Neural crest cell (in vitro differentiated cells): ENCODE results near the gene PSMD4. TPM values are rescaled to one million over a fixed set of nuclear protein-coding genes. Genes with fewer than 3 reads are reported as not detected.

Experiments
- DNase-seq: peaks from one replicate; pipeline ENCODE4 v3.0.0; 2021; ENCODE audit warnings: low read depth, mixed read lengths, low spot score
- H3K27ac Mint-ChIP-seq: one replicate; pipeline ENCODE4 v1.8.0; 2021; ENCODE audit warnings: mild to moderate bottlenecking, mixed read lengths; ENCODE audit not compliant: unreplicated experiment
- H3K27me3 Mint-ChIP-seq: 2 replicates; pipeline ENCODE4 v1.8.0; 2021; ENCODE audit warnings: low read depth, mild to moderate bottlenecking, mixed read lengths
- H3K36me3 Mint-ChIP-seq: 2 replicates; pipeline ENCODE4 v1.8.0; 2021; ENCODE audit warnings: low read depth, mild to moderate bottlenecking, mixed read lengths
- H3K4me1 Mint-ChIP-seq: 2 replicates; pipeline ENCODE4 v1.8.0; 2021; ENCODE audit warnings: mixed read lengths
- H3K4me3 Mint-ChIP-seq: one replicate; pipeline ENCODE4 v1.8.0; 2021; ENCODE audit warnings: mild to moderate bottlenecking, mixed read lengths
- H3K9me3 Mint-ChIP-seq: 2 replicates; pipeline ENCODE4 v1.8.0; 2021; ENCODE audit warnings: mixed read lengths
- total RNA-seq: library from RNA; stranded (reverse); gene quantifications from 2 replicates; pipeline ENCODE4 v1.2.1, GENCODE V29; 2021
- TF ChIP-seq, protein P1 (sequence below): fragments of 200-600 bp; sonication (generic); conservative IDR thresholded peaks from 2 replicates; pipeline ENCODE4 v1.5.0; 2021; ENCODE audit warnings: antibody characterized with exemption, mild to moderate bottlenecking

Gene PSMD4
- total RNA-seq, 1 donor from 2014 or later = 214 TPM

DNA sequence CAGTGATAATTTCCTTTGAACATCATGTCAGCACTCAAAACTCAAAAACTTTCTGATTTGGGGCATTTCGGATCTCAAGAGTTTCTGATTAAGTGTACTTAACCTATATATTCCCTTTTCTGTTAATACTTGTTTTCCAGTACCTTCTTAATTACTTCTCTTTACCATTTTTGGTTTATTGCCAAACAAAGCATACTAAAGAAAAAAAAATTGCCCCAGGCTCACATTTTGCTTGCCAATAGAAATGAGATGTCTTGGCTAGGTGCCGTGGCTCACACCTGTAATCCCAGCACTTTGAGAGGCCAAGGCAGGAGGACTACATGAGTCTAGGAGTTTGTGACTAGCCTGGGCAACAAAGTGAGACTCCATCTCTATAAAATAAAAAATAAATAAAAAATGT lies 4.8 kb downstream of the PSMD4 start:
- TF ChIP-seq, protein P1, sequence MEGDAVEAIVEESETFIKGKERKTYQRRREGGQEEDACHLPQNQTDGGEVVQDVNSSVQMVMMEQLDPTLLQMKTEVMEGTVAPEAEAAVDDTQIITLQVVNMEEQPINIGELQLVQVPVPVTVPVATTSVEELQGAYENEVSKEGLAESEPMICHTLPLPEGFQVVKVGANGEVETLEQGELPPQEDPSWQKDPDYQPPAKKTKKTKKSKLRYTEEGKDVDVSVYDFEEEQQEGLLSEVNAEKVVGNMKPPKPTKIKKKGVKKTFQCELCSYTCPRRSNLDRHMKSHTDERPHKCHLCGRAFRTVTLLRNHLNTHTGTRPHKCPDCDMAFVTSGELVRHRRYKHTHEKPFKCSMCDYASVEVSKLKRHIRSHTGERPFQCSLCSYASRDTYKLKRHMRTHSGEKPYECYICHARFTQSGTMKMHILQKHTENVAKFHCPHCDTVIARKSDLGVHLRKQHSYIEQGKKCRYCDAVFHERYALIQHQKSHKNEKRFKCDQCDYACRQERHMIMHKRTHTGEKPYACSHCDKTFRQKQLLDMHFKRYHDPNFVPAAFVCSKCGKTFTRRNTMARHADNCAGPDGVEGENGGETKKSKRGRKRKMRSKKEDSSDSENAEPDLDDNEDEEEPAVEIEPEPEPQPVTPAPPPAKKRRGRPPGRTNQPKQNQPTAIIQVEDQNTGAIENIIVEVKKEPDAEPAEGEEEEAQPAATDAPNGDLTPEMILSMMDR = no peak
- H3K27ac Mint-ChIP-seq = no peak overlapping the region
- no peak for DNase-seq
- peaks cover 22% of the 10 kb centered on the region for H3K4me1 Mint-ChIP-seq
- H3K4me3 Mint-ChIP-seq = no peak overlapping the region
- peaks cover 3% of the 10 kb centered on the region for H3K27me3 Mint-ChIP-seq
- peaks cover 5% of the 10 kb centered on the region for H3K36me3 Mint-ChIP-seq
- H3K9me3 Mint-ChIP-seq = peaks cover 2% of the 10 kb centered on the region

- no peak overlapping the region for H3K4me3 Mint-ChIP-seq
- peak overlapping the region; percentile 64 for H3K27ac Mint-ChIP-seq
- TF ChIP-seq, protein P1 = no peak
- peaks cover 11% of the 10 kb centered on the region for H3K36me3 Mint-ChIP-seq
- no peaks in the 10 kb centered on the region for H3K27me3 Mint-ChIP-seq
- H3K4me1 Mint-ChIP-seq = no peaks in the 10 kb centered on the region
- DNase-seq = no peak
- H3K9me3 Mint-ChIP-seq = no peaks in the 10 kb centered on the region
Measured at GRCh38 chr1:151265446-151266236, 11.1 kb downstream of the PSMD4 start.

DNA sequence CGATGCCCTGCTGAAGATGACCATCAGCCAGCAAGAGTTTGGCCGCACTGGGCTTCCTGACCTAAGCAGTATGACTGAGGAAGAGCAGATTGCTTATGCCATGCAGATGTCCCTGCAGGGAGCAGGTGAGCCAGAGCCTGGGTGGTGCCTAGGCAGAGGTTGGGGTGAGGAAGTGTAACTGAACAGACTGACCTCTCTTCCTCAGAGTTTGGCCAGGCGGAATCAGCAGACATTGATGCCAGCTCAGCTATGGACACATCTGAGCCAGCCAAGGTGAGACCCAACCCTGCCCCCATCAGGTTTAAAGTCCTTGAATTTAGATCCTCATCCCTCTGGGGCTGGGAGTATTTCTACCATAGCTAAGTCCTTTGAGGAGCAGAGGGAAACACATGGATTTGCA lies 11.8 kb downstream of the PSMD4 start:
- Mint-ChIP-seq H3K4me1 (no peaks in the 10 kb centered on the region), H3K9me3 (no peaks in the 10 kb centered on the region), H3K36me3 (peaks cover 13% of the 10 kb centered on the region), H3K4me3 (no peak overlapping the region), H3K27ac (no peak overlapping the region), H3K27me3 (no peaks in the 10 kb centered on the region)
- TF ChIP-seq, protein P1 = no peak
- DNase-seq = no peak

DNA sequence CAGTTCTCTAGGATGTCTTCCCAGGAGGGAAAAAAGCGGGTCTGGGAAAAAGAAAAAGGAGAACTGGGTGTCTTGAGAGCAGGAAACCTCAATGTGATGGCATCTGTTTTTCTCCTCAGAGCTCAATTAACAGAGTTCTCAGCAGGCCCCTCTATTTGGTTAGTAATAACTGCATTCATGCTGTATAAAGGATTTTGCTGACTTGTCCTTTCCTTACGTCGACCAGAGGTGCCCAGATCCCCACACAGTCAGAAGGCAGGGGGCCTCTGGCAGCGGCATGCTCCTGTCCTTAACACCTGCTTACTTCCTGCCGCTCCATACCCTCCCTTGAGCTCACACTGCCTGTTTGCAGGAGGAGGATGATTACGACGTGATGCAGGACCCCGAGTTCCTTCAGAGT lies 12.3 kb downstream of the PSMD4 start:
- H3K9me3 Mint-ChIP-seq = no peaks in the 10 kb centered on the region
- no peaks in the 10 kb centered on the region for H3K4me1 Mint-ChIP-seq
- no peak overlapping the region for H3K27ac Mint-ChIP-seq
- no peaks in the 10 kb centered on the region for H3K27me3 Mint-ChIP-seq
- peaks cover 15% of the 10 kb centered on the region for H3K36me3 Mint-ChIP-seq
- no peak overlapping the region for H3K4me3 Mint-ChIP-seq
- TF ChIP-seq, protein P1 = no peak
- DNase-seq = no peak

GRCh38 chr1:151267760-151268159 lies 13.2 kb downstream of the PSMD4 start:
- H3K4me3 Mint-ChIP-seq = no peak overlapping the region
- H3K4me1 Mint-ChIP-seq = no peaks in the 10 kb centered on the region
- TF ChIP-seq, protein P1 = no peak
- no peak overlapping the region for H3K27ac Mint-ChIP-seq
- peaks cover 19% of the 10 kb centered on the region for H3K36me3 Mint-ChIP-seq
- no peak for DNase-seq
- no peaks in the 10 kb centered on the region for H3K9me3 Mint-ChIP-seq
- no peaks in the 10 kb centered on the region for H3K27me3 Mint-ChIP-seq
